Raji (cell line): ENCODE data around the gene CLTCL1.

Experiments used
- POLR2A ChIP-seq: IDR thresholded peaks from 2 replicates; pipeline ENCODE4 v1.6.1; 2011; ENCODE audit warnings: low read depth, low read length, control low read depth; ENCODE audit not compliant: insufficient read depth

CLTCL1 gene

DNA sequence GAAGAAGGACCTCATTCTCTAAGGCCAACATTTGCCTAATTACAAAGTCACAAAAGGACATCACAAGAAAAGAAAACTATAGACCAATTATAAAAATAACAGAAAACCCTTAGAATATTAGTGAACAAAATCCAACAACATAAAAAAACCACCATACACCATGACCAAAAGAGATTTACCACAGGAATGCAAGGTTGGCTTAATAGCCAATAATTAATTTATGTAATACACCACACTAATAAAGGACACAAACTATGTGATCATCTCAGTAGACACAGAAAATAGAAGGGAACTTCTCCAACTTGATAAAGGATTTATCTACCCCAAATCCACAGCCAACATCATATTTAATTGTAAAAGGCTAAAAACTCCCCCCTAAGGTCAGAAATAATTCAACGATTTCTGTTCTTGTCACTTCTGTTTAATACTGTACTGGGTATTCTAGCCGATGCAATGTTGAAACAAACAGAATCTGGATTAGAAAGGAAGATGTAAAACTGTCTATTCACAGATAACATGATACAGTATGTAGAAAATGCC is 24.9 kb downstream of the CLTCL1 start:
- no peak for TF ChIP-seq POLR2A

DNA sequence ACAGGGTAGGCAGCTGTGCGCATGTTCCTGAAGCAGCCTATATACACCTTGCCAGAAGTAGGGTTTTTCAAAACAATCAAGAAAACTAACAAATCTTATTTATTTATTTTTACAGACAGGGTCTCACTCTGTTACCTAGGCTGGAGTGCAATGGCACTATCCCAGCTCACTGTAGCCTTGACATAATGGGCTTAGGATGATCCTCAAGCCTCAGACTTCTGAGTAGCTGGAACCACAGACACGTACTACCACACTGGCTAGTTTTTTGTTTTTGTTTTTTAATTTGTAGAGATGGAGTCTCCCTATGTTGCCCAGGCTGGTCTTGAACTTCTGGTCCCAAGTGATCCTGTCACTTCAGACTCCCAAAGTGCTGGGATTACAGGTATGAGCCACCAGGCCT is 25.7 kb downstream of the CLTCL1 start:
- TF ChIP-seq POLR2A = no peak

DNA sequence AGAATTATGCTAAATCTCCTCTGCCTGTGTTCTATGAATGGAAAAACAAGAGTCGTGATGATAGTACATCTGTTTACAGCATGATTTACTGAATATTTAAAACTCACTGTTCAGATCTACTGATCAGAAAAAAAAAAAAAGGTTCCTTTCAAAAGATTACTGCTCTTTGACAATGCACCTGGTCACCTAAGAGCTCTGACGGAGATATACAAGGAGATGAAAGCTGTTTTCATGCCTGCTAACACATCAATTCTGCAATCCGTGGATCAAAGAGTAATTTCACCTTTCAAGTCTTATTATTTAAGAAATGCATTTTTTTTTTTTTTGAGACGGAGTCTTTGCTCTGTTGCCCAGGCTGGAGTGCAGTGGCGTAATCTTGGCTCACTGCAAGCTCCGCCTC is 30.7 kb downstream of the CLTCL1 start:
- TF ChIP-seq POLR2A = no peak

DNA sequence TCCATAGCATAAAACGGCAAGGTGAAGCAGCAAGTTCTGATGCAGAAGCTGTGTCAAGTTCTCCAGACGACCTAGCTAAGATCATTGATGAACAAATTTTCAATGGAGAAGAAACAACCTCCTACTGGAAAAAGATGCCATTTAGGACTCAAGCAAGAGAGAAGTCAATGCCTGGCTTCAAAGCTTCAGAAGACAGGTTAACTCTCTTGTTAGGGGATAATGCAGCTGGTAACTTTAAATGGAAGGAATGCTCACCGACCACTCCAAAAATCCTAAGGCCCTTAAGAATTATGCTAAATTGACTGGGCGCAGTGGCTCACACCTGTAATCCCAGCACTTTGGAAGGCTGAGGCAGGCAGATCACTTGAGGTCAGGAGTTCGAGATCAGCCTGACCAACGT is 31.3 kb downstream of the CLTCL1 start:
- no peak for TF ChIP-seq POLR2A

DNA sequence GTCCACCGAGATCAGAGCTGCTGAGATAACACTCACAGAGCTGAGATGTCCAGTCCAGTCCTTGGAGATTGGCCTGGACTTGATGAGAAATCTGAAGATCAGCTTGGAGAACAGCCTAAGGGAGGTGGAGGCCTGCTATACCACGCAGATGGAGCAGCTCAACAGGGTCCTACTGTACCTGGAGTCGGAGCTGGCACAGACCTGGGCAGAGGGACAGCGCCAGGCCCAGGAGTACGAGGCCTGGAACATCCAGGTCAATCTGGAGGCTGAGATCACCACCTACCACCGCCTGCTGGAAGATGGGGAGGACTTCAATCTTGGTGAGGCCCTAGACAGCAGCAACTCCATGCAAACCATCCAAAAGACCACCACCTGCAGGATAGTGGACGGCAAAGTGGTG is 33.1 kb downstream of the CLTCL1 start:
- no peak for TF ChIP-seq POLR2A

DNA sequence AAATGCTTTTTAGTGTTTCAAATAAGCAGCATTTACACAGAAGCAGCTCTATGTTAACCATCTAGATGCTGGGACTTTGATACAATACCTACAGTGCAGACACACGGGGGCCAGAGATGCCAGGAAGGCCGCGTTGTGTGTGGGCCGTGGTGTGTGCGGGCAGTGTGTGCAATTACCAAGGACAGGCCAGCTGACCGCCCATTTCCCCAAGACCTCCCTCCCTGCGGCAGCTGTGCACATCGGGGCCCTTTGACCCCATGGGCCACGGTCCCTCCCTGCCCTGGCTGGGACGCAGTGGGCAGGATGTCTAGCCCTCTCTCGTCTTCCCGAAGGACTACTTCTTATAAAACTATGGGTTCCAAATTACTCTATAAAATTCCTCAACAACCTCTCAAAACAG is 38.4 kb downstream of the CLTCL1 start:
- no peak for TF ChIP-seq POLR2A

DNA sequence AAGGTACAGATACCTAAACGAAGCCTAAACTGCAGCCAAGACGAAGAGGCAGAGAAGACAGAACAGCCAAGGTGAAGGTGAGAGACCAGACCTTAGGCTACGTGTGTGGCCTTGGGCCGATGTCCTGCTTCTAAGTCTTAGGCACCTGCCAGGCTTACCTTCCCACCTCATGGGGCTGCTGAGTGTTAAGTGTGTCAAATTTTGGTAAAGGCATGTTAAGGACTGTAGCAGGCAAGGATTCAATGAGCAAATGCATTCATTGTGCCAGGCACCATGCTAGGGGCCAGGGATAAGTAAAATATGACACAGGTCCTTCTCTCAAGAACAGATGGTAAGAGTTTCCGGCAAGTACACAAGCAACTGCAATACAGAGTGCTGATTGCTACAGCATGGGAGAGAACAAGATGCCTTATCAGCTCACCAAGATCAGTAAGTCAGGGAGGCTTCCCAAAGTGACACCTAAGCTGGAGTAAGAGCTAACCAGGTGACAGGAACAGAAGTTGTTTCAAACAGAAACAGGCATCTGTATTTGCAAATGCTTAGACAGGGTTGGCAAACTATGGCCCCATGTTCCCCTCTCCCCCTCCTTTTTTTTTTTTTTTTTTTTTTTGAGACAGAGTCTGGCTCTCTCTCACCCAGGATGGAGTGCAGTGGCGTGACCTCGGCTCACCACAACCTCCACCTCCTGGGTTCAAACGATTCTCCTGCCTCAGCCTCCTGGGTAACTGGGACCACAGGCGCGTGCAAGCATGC is 46.7 kb downstream of the CLTCL1 start:
- TF ChIP-seq POLR2A = no peak

DNA sequence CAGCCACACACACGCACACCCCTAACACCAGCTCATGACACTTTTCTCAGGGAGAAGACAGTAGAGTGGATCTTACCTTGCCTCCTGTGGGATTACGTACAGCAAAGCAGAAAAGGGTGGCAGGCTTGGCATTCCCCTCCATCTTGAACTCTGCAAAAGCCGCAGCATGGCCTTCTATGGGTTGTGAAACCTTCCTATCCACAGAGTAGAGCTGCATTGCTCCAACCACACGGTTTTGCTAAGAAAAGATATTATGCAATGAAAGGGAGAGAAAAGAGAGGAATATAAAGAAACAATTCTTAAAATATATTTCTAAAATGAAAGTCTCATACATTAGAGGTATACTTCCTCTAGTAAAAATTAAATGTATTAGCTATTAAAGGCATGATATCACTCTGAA is 48.8 kb downstream of the CLTCL1 start:
- no peak for TF ChIP-seq POLR2A

DNA sequence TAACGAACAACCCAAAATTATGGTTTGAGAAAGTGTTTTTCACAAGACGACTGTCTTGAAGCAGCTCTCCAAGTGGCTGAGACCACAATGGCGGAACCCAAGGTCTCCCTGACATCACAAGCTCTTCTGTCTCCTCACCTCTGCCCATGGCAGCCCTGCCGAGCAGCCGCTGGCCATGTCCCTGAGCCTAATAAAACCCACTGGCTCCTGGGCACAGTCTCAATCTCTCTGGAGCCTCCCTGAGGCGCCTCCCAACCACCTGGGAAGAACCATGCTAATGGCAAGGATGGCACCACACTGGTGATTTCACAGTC is 50.0 kb downstream of the CLTCL1 start:
- TF ChIP-seq POLR2A = no peak

DNA sequence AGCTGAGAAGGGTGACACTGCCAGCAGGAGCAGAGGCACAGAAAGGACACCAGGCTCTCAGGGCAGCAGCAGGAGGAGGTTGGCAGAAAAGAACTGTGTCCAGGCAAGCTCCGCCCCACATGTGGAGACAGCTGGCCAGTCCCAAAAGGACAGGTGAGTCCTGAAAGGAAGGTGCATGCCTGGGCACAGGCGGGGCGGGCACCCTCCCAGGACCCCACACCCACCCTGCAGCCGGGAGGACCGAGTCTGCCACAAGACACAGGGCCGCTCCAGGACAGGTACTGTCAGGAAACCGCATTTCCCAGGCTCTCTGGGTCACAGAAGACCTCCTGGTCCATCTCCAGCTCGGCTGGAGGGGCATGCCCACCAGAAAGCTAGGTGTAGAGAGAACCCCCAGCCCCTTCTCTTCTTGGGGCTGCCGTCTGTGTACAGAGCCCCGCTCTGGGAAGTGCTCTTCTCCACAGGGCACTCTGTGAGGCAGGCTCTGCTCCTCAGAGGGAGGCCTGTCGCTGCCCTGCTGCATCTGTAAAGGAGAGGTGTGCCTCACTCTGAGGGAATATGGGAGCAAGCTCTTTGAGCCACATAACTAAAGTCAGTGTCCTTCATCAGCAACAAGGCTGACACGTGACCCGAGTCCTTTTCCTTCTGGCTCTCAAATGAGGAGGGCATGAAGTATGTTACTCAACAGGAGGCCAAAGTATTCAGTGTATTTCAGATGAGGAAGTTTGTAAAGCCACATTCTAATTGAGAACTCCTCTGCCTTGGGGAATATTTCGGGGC is 50.5 kb downstream of the CLTCL1 start:
- no peak for TF ChIP-seq POLR2A

DNA sequence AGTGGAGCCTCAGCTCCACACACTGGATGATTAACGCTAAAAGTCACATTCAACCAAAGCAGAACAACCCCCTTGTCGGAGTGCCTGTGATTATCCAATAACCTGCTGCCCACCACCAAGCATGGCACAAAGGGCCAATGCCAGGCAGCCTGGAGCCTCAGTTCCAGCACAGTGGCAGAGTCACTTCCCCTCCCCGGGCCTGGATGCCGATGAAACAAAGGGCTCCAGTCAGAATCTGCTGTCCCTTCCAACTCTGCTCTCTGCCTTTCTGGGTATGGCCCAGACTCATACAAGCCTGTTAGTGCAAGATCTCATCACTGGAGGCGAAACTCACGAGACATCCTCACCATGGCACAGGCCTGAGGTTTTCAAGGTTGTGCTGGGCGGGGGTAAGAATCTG is 52.1 kb downstream of the CLTCL1 start:
- TF ChIP-seq POLR2A = no peak

DNA sequence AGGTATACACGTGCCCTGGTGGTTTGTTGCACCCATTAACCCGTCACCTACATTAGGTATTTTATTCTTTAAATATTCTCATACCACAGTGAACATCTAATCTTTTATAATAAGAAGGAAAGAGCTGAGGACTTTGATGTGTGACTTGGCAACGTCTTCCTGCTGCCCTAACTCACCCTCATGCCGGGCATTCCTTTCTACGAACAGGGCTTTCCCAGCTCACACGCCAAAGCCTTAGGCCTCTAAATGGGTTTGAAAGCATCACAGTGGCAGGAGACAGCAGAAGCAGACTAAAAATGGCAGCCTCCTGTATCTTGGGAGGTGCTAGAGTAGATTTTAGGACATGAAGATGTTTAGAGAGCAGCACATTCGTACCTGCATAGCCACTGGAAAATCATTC is 52.6 kb downstream of the CLTCL1 start:
- TF ChIP-seq POLR2A = no peak

DNA sequence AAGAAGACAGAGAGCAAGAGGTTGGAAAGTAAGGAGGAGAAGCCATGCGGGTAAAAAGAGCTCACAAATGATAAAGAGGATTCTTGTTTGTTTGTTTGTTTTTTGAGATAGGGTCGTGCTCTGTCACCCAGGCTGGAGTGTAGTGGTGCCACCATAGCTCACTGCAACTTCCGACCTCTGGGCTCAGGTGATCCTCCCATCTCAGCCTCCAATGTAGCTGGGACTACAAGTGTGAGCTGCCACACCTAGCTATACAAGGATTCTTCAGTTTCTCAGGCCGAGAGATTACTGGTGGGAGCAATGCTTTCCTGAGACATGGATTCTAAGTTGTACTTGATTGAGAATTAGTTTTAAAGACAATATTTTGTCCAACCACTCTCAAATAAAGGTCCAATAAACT is 55.6 kb downstream of the CLTCL1 start:
- TF ChIP-seq POLR2A = no peak

DNA sequence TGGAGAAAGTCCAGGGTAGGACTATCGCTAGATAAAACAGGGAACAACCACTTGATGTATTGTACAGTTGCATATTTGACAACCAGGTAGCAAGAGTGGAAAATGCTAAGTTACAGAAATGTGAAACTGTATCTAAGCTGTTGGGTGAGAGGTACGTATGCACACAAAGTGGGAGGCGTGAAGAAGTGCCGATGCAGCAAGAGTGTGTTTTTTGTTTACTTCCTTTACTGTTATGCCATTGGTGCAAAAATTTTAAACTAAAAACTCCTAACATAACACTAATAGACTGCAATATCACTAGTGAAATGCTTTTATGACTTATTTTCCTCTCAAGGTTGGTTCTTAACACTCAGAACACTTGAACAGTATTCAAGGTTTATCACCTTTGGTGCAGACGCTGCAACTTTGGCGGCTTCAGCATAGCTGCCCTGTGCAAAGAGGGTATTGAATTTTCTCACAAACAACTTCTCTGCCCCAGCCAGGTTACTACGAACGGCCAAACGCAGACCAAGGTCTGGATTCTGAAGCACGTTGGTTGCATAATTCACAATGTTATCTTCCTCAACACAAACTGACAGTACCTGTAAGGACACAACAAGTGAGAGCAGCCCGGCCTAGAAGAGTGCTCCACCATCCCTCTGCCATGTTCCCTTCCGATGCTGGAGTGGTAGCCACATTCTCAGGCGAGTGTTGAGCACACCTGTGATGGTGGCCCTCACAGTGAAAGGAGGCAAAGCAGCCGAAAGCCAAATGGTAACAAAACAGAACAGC is 57.2 kb downstream of the CLTCL1 start:
- no peak for TF ChIP-seq POLR2A

DNA sequence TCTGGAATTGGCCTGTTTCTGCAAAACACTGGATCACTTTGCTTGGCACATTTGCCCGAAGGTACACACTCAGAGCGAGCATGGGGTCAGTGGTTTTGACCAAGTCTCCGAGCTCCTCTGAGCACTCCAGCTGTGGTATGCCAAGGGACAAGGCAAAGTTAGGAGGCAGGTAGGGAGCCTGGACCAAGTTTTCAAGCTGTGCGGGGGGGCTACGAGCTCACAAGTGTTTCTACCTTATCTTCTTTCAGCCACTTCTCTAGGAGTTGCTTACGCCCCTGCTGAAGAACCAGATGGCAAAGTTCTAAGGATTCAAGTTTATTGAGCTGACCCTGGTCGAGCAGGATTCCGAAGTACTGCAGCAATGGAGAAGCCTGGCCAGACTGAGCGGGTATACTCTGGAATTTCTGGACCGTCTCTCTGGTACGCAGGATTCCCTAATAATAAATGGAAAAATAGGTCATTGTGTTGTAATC is 58.3 kb downstream of the CLTCL1 start:
- TF ChIP-seq POLR2A = no peak

DNA sequence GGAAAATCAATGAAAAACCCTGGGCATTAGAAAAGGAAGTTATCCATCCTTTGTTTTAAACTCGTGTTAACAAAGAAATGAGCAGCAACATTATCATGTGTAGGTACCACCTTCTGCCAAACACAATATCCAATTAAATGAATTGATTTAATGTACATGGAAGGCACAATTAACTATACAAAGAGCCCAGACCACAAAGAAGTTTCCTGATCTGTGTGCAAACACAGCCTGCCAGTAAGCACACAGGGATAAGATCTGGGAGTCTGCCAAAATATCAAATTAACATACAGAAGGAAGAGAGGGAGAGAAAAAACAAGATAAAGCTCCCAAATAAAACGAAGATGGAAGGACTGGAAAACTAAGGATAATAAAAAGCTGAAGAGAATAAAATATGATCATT is 58.9 kb downstream of the CLTCL1 start:
- TF ChIP-seq POLR2A = no peak
